ENCODE measurements around the gene ILK.
A peak's percentile ranks its signal among the peaks of the same experiment; 100 is the strongest.

The ILK gene

DNA sequence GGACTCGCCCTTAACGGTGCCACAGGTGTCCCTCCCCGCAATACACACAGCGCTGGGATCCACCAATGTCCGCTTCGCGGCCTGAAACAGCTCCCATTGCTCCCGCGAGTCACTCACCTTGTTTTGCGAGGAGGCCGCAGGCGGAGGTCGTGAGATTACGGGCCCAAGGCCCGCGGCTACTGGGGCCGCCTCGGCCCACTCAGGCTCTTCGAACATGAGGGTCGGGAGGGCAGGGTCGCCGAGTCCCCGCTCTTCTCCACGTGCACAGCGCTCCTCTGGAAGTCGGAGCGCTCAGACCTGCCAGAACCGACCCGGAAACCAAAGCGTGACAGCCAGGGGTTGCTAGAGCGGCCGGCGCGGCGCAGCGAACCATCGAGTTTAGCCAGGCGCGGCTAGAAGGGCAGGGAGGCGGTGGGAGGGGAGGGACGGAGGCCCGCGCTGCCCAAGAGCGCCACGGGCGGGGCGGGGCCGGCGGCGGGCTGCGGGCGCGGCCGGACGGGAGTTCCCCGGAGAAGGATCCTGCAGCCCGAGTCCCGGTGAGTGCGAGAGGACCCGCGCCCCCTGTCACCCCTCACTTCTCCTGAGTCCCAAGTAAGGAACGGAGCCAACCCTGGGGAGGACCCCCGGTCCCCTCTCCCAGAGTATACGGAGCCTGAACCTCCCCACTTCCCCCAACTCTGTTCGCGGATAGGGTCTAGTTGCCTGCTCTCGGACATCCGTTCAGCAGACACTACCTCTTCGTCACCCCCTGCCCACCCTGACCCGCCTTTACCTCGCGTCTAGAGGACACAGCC, at the start of gene ILK, which contains the start of gene RRP8:
ILK (plus strand) TSS at position 488 of the 794 bp plus-strand sequence. CDS start 498 bp downstream, outside the sequence.
RRP8 (minus strand) TSS at position 330 of the 794 bp plus-strand sequence; CDS start at position 216, 114 bp downstream.
- Histone ChIP-seq H2AFZ (ENCODE audit: low read length) (no peak within 1 kb of the TSS), H3K36me3 (ENCODE audit: insufficient read depth, low read length) (peaks cover 44% of the 10 kb centered on the region), H3K4me1 (ENCODE audit: insufficient read depth, low read length, severe bottlenecking) (peaks cover 48% of the 10 kb centered on the region), H3K27me3 (ENCODE audit: insufficient read depth, low read length) (no peaks in the 10 kb centered on the region), H3K9ac (ENCODE audit: low read length) (peak within 1 kb of the TSS; percentile 93), H3K4me3 (ENCODE audit: low read depth, low read length, poor library complexity, severe bottlenecking) (peak within 1 kb of the TSS; percentile 71), H3K4me2 (ENCODE audit: low read length) (peak within 1 kb of the TSS; percentile 90), H3F3A (ENCODE audit: insufficient read depth, low read length) (peaks cover 4% of the 10 kb centered on the region; the same call in 1 of the 2 replicates), H3K79me2 (ENCODE audit: insufficient read depth, low read length) (peaks cover 19% of the 10 kb centered on the region), H3K9me3 (ENCODE audit: low read length) (no peaks in the 10 kb centered on the region), H3K27ac (ENCODE audit: low read depth, low read length, poor library complexity, severe bottlenecking) (peak within 1 kb of the TSS; percentile 58), H4K20me1 (ENCODE audit: insufficient read depth, low read length) (no peaks in the 10 kb centered on the region), H3K9me2 (ENCODE audit: low read depth, low read length) (no peaks in the 10 kb centered on the region)
- TF ChIP-seq EZH2 (IDR thresholded peaks at IDR 0.05; ENCODE audit: borderline replicate concordance, low read length): no peak

DNA sequence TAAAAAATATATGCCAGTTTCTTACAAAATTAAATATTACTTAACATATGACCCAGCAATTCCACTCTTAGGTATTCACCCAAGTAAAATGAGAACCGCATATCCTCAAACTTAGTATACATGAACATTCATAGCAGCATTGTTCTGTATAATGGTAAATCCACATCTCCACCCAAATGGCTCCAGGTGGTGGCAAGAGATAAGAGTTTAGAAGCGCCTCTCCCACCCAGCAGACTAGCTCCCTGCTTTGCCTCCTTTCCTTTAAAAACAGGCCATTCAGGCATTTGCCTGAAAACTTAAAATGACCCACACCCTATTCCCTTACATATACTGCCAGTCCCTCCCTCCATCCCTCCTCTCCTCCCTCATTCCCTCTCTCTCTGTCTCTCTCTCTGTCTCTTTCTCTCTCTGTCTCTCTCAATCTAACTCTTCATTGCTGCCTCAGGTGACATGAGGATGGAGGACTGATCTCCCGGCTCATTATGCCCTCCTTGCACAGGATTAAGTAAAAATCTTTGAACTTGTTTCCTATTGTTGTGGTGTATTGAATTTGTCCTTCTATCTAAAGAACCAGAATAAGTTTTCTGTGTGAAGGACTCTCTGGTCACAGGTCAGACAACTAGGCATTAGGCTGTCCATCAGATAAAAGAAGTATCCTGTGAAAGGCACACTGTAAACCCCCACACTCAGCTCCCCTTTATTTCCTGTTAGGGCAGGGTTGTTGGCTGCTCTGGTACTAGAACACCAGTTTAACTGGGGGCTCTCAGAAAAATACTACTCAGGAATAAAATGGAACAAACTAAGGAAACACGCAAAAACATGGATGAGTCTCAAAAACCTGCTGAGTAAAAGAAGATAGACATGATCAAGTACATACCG, 48.5 kb upstream of the ILK start:
- Histone ChIP-seq H3K4me1 (ENCODE audit: insufficient read depth, low read length, severe bottlenecking) (no peaks in the 10 kb centered on the region), H3K4me3 (ENCODE audit: low read depth, low read length, poor library complexity, severe bottlenecking) (no peak overlapping the region), H3K27me3 (ENCODE audit: insufficient read depth, low read length) (no peaks in the 10 kb centered on the region), H2AFZ (ENCODE audit: low read length) (no peak overlapping the region), H3K9me2 (ENCODE audit: low read depth, low read length) (no peaks in the 10 kb centered on the region), H3K9me3 (ENCODE audit: low read length) (no peaks in the 10 kb centered on the region), H3K9ac (ENCODE audit: low read length) (no peak overlapping the region), H3F3A (ENCODE audit: insufficient read depth, low read length) (no peaks in the 10 kb centered on the region), H3K79me2 (ENCODE audit: insufficient read depth, low read length) (no peaks in the 10 kb centered on the region), H3K4me2 (ENCODE audit: low read length) (no peak overlapping the region), H4K20me1 (ENCODE audit: insufficient read depth, low read length) (no peaks in the 10 kb centered on the region), H3K36me3 (ENCODE audit: insufficient read depth, low read length) (no peaks in the 10 kb centered on the region), H3K27ac (ENCODE audit: low read depth, low read length, poor library complexity, severe bottlenecking) (no peak overlapping the region)
- TF ChIP-seq, protein P1, sequence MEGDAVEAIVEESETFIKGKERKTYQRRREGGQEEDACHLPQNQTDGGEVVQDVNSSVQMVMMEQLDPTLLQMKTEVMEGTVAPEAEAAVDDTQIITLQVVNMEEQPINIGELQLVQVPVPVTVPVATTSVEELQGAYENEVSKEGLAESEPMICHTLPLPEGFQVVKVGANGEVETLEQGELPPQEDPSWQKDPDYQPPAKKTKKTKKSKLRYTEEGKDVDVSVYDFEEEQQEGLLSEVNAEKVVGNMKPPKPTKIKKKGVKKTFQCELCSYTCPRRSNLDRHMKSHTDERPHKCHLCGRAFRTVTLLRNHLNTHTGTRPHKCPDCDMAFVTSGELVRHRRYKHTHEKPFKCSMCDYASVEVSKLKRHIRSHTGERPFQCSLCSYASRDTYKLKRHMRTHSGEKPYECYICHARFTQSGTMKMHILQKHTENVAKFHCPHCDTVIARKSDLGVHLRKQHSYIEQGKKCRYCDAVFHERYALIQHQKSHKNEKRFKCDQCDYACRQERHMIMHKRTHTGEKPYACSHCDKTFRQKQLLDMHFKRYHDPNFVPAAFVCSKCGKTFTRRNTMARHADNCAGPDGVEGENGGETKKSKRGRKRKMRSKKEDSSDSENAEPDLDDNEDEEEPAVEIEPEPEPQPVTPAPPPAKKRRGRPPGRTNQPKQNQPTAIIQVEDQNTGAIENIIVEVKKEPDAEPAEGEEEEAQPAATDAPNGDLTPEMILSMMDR (IDR thresholded peaks at IDR 0.05; ENCODE audit: low read length): no peak
- no peak for TF ChIP-seq EZH2 (IDR thresholded peaks at IDR 0.05; ENCODE audit: borderline replicate concordance, low read length)

DNA sequence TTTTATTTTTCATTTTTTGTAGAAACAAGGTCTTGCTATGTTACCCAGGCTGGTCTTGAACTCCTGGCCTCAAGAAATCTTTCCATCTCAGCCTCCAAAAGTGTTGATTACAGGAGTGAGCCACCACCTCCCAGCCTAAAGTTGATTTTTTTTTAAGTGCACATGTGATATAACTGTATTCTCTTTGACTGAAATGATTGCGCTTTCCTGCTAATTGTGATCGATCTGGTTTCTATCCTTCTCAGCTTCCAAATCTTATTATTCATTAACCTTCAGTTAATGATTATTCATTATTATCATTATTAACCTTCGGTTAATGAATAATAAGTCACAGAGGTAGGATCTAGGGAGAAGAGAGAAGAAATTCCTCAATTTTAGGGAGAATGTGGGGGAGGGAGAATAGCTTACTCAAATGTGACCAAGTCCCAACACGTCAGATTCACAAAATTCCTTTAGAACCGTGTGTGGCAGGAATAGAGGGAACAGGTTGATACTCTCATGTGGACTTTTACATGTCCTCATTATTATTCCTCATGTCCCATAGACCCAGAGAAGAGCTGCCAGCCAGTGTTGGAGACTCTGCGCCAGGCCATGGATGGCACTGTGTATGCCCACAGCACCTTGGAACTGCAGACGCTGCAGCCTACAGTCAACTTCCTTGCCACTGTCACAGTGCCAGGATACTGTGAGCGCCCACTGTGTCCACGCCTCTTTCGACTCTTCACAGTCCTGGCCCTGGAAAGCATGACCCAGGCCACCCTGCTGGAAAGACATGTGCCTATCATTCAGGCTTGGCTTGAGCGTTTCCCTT, 47.2 kb upstream of the ILK start:
- no peak overlapping the region for H2AFZ ChIP-seq (ENCODE audit: low read length)
- H3K4me3 ChIP-seq (ENCODE audit: low read depth, low read length, poor library complexity, severe bottlenecking): no peak overlapping the region
- no peak for TF ChIP-seq EZH2 (IDR thresholded peaks at IDR 0.05; ENCODE audit: borderline replicate concordance, low read length)
- no peaks in the 10 kb centered on the region for H3K9me3 ChIP-seq (ENCODE audit: low read length)
- H3K27me3 ChIP-seq (ENCODE audit: insufficient read depth, low read length): no peaks in the 10 kb centered on the region
- H3K9me2 ChIP-seq (ENCODE audit: low read depth, low read length): no peaks in the 10 kb centered on the region
- H3K9ac ChIP-seq (ENCODE audit: low read length): no peak overlapping the region
- no peak overlapping the region for H3K4me2 ChIP-seq (ENCODE audit: low read length)
- H4K20me1 ChIP-seq (ENCODE audit: insufficient read depth, low read length): no peaks in the 10 kb centered on the region
- no peaks in the 10 kb centered on the region for H3K36me3 ChIP-seq (ENCODE audit: insufficient read depth, low read length)
- H3K27ac ChIP-seq (ENCODE audit: low read depth, low read length, poor library complexity, severe bottlenecking): no peak overlapping the region
- no peaks in the 10 kb centered on the region for H3K4me1 ChIP-seq (ENCODE audit: insufficient read depth, low read length, severe bottlenecking)
- H3K79me2 ChIP-seq (ENCODE audit: insufficient read depth, low read length): no peaks in the 10 kb centered on the region
- no peaks in the 10 kb centered on the region for H3F3A ChIP-seq (ENCODE audit: insufficient read depth, low read length)
